Limb (tissue), 2 donors: ENCODE results near the gene USP2.

Source experiments
- DNase-seq, 2 donors: peaks; one replicate each; pipeline ENCODE4 v3.0.0-alpha.2; 2016; ENCODE audit errors: extremely low spot score in 2 of 2

The USP2 gene

GRCh38 chr11:119322921-119323531 is 58.5 kb downstream of the USP2 start:
- no peak for DNase-seq

GRCh38 chr11:119322360-119322739 is 59.1 kb downstream of the USP2 start:
- no peak for DNase-seq

GRCh38 chr11:119320776-119321524 is 60.5 kb downstream of the USP2 start:
- peak in 1 of 2 donors; percentile 76 for DNase-seq

GRCh38 chr11:119320240-119320775 is 61.2 kb downstream of the USP2 start:
- DNase-seq = peak in 1 of 2 donors; percentile 76

- DNase-seq = no peak
Observed at GRCh38 chr11:119319700-119320239, 61.7 kb downstream of the USP2 start.

- peak in 1 of 2 donors; percentile 29 for DNase-seq
Observed at GRCh38 chr11:119319136-119319699, 62.3 kb downstream of the USP2 start.

- peak; percentile 29 to 65 for DNase-seq
Observed at GRCh38 chr11:119318240-119319135, 63.0 kb downstream of the USP2 start.

- DNase-seq = no peak
Observed at GRCh38 chr11:119317592-119318239, 63.8 kb downstream of the USP2 start.

GRCh38 chr11:119316729-119317591 is 64.5 kb downstream of the USP2 start, which contains the start of gene MCAM:
MCAM (minus strand) TSS chr11:119317130; CDS start chr11:119317101, 29 bp downstream.
- DNase-seq = peak; percentile 60 to 81

GRCh38 chr11:119316016-119316728 is 65.3 kb downstream of the USP2 start:
- DNase-seq = peak in 1 of 2 donors; percentile 84

GRCh38 chr11:119315131-119316015 is 66.1 kb downstream of the USP2 start:
- peak; percentile 51 to 79 for DNase-seq

- DNase-seq = no peak
Observed at GRCh38 chr11:119314726-119315125, 66.8 kb downstream of the USP2 start.

GRCh38 chr11:119310682-119311052 is 70.8 kb downstream of the USP2 start:
- no peak for DNase-seq

- DNase-seq = no peak
Observed at GRCh38 chr11:119309953-119310681, 71.4 kb downstream of the USP2 start.

GRCh38 chr11:119309411-119309810 is 72.1 kb downstream of the USP2 start:
- DNase-seq = no peak

GRCh38 chr11:119307974-119308373 is 73.5 kb downstream of the USP2 start:
- no peak for DNase-seq

- no peak for DNase-seq
Observed at GRCh38 chr11:119307219-119307618, 74.3 kb downstream of the USP2 start.
